HG03095 (cell line): ENCODE data around the gene FAM13A.

Source experiments
- ATAC-seq: cut with Tn5 transposase; IDR thresholded peaks from one replicate; pipeline ENCODE4 v1.9.1; 2021; ENCODE audit warnings: moderate library complexity; ENCODE audit not compliant: unreplicated experiment

Gene FAM13A

DNA sequence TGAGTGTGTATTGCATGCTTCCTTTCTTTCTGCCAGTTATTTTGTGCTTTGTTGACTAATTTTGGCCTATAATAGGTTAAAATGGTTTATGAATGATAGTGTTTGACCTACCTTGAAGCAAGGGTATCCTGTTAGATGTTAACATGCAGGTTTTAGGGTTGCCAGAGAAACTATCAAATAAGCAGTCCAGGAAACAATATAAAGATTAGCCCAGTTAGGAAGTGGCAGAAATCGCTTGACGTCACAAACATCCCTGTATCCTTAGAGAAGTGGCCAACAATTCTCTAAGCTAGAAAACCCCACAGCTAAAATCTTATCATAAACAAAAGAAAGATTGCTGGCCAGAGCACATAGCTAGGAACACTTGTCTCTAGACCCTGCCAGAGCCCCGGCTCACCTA is 363.2 kb downstream of the FAM13A start:
- ATAC-seq: no peak

DNA sequence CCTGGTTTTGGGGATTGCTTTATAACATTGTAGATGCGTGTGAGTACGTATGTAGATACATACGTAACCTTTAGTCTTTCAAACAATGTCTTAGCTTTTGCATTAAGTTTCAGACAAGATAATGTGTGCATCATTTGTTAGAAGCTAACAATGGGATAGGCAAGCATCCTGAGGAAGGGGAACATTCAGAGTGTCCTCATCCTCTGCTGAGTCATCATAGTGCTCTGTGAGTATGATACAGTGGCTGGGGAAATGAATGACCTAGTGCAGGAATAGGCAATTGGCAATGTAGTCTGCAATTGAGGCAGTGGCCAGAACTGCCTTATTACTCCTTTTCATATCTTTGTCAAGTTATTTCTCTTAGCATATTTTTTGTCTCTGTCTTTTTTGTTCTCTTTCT is 366.6 kb downstream of the FAM13A start:
- no peak for ATAC-seq

DNA sequence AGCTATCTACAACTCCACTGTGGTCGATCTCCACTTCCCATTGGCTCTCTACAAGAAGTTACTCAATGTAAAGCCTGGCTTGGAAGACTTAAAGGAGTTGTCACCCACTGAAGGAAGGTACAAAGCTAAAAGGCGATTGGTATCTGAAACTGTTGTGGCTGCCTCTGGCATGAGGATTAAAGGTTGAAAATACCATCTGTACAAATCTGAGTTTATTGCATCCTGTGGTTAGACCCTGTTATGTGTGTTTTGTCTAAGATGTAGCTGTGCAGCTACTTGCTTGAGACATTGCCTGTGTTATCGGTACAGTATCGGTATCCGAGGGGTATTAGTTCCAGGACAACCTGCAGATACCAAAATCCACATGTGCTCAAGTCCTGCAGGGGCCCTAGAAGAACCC is 375.8 kb downstream of the FAM13A start:
- ATAC-seq: no peak
